ENCODE results near the gene CHKB.

DNA sequence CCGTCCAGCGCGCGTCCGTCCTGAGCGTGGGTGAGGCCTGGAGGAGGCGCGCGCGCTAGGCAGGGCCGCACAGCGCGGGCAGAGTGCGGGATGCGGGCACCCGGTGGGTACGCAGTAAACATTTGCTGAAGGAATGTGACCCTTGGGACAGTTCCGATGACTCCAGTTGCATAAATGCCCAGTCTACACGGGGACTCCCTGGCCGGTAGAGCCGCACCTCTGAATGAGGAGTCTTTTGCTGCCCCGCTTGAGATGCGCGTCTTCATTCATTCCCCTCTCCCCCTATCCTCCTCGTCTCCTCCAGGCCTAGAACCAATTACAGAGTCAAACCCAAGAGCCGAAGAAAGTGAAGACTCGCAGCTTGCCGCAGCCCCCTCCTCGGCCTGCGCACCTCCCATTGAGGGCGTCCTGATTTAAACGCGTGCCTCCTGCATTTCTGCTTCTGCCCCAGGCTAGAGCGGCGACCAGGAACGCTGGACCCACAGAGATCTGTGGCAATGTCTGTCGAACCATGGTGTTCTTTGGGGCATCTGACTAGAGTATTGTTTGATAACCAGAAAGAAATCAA lies 729 bp upstream of the CHKB start:
- TF ChIP-seq BHLHE40 (IDR thresholded peaks at IDR 0.05; ENCODE audit: borderline replicate concordance) (no peak), LEF1 (IDR thresholded peaks at IDR 0.05; ENCODE audit: borderline replicate concordance) (no peak), FOXA1 (IDR thresholded peaks at IDR 0.05) (no peak), ARNT (IDR thresholded peaks at IDR 0.05) (no peak)

Data from HEK293T (cell line).